ENCODE data around the gene KIF4A. TPM values are rescaled to one million over a fixed set of nuclear protein-coding genes. Genes with fewer than 3 reads are reported as not detected.
"Not testable (repeated sequence)": the region's sequence is repeated elsewhere in the genome, so short reads cannot be mapped to it uniquely, and the experiment has no call there.

KIF4A gene
- total RNA-seq, 4 donors from 2014 or later = 2.5 to 11.0 (median 4.4) TPM

GRCh38 chrX:70268034-70268433, 21.9 kb upstream of the KIF4A start, which contains the start of gene ARR3:
Gene ARR3, plus strand, starts transcription at chrX:70268334. Its CDS starts 1,052 bp downstream, at chrX:70269386.
- no peaks in the 10 kb centered on the region for H3K4me1 ChIP-seq
- DNase-seq = no peak
- H3K27me3 ChIP-seq = no peaks in the 10 kb centered on the region
- no peaks in the 10 kb centered on the region for H3K36me3 ChIP-seq
- no peaks in the 10 kb centered on the region for H3K9me3 ChIP-seq
- intact Hi-C loops (cut with DNase I) = no loop called here
- no peak within 1 kb of the TSS for H3K4me3 ChIP-seq
- TF ChIP-seq POLR2A (IDR thresholded peaks at IDR 0.05) (no peak), CTCF (IDR thresholded peaks at IDR 0.05) (no peak)
- no peak within 1 kb of the TSS for H3K27ac ChIP-seq

GRCh38 chrX:70274029-70274428, 15.9 kb upstream of the KIF4A start:
- H3K4me3 ChIP-seq; intact Hi-C loops (cut with DNase I); H3K27me3 ChIP-seq; H3K9me3 ChIP-seq; DNase-seq; H3K27ac ChIP-seq; H3K36me3 ChIP-seq; H3K4me1 ChIP-seq: not testable (repeated sequence)
- 71 to 87% methylated on average over 2 to 7 of the region's 7 CpGs for WGBS, 2 donors

GRCh38 chrX:70279081-70279480, 10.8 kb upstream of the KIF4A start:
- Histone ChIP-seq H3K27ac (no peak overlapping the region), H3K4me3 (no peak overlapping the region), H3K27me3 (no peaks in the 10 kb centered on the region), H3K9me3 (no peaks in the 10 kb centered on the region), H3K36me3 (peaks cover 0 to 7% (median 0%) of the 10 kb centered on the region in 3 donors), H3K4me1 (no peaks in the 10 kb centered on the region)
- WGBS, 2 donors = 68 to 91% methylated on average over 3 of the region's 3 CpGs
- intact Hi-C loops (cut with DNase I) = no loop called here
- no peak for DNase-seq
- TF ChIP-seq CTCF (IDR thresholded peaks at IDR 0.05) (no peak), POLR2A (IDR thresholded peaks at IDR 0.05) (no peak)

GRCh38 chrX:70280573-70280972, 9.3 kb upstream of the KIF4A start:
- no peaks in the 10 kb centered on the region for H3K9me3 ChIP-seq
- H3K4me3 ChIP-seq = no peak overlapping the region
- intact Hi-C loops (cut with DNase I) = no loop called here
- WGBS, 2 donors = 78% methylated on average over 3 of the region's 3 CpGs; no CpG with 5 or more reads in 1 of the 2 donors
- no peak for DNase-seq
- no peaks in the 10 kb centered on the region for H3K4me1 ChIP-seq
- TF ChIP-seq POLR2A (IDR thresholded peaks at IDR 0.05) = no peak
- no peak for TF ChIP-seq CTCF (IDR thresholded peaks at IDR 0.05)
- H3K27me3 ChIP-seq = no peaks in the 10 kb centered on the region
- no peak overlapping the region for H3K27ac ChIP-seq
- peaks cover 0 to 14% (median 0%) of the 10 kb centered on the region in 3 donors for H3K36me3 ChIP-seq

GRCh38 chrX:70281951-70282350, 8.0 kb upstream of the KIF4A start, which contains the start of gene RAB41:
Gene RAB41, plus strand, starts transcription at chrX:70282172. Its CDS starts 46 bp downstream, at chrX:70282218.
- TF ChIP-seq POLR2A (IDR thresholded peaks at IDR 0.05) (no peak), CTCF (IDR thresholded peaks at IDR 0.05) (no peak)
- Histone ChIP-seq H3K9me3 (no peaks in the 10 kb centered on the region), H3K27ac (no peak within 1 kb of the TSS), H3K27me3 (no peaks in the 10 kb centered on the region), H3K36me3 (peaks cover 0 to 28% (median 0%) of the 10 kb centered on the region in 3 donors), H3K4me1 (no peaks in the 10 kb centered on the region), H3K4me3 (no peak within 1 kb of the TSS)
- 89 to 94% methylated on average over 14 to 16 of the region's 21 CpGs for WGBS, 2 donors
- intact Hi-C loops (cut with DNase I) = no loop called here
- DNase-seq = no peak
